Measurements from ENCODE around the gene MYO1B. TPM values are rescaled to one million over a fixed set of nuclear protein-coding genes. Genes with fewer than 3 reads are reported as not detected.
A peak's percentile ranks its signal among the peaks of the same experiment; 100 is the strongest.
"Not testable (repeated sequence)": the region's sequence is repeated elsewhere in the genome, so short reads cannot be mapped to it uniquely, and the experiment has no call there.

The MYO1B gene
- total RNA-seq, 6 donors from 2014 or later, result 112 to 311 (median 137) TPM

DNA sequence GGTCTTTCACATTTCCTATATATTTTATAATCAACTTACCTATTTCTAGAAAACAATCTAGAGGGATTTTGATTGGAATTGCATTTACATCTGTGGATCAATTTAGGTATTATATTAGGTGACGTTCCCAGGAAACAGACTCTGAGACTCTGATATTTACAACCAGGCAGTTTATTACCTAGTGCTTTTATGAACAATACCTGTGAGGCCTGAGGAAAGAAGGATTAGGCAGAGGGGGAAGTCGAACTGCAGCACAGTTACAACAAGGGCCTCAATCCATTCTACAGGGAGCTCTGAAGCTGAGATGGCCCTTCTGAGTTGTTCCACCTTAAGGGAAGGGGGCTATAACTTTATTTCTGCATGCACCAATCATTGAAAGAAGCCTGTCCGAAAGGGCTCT is 206.9 kb downstream of the MYO1B start:
- ATAC-seq (ENCODE audit: low FRiP score in 2 of 2) (no peak), DNase-seq (no peak)
- Histone ChIP-seq H3K4me3 (no peak overlapping the region), H3K36me3 (no peaks in the 10 kb centered on the region), H3K4me1 (no peaks in the 10 kb centered on the region), H3K27ac (no peak overlapping the region), H3K9me3 (no peaks in the 10 kb centered on the region), H3K27me3 (no peaks in the 10 kb centered on the region)
- no peak for TF ChIP-seq POLR2A (IDR thresholded peaks at IDR 0.05)
- TF ChIP-seq, protein P1, sequence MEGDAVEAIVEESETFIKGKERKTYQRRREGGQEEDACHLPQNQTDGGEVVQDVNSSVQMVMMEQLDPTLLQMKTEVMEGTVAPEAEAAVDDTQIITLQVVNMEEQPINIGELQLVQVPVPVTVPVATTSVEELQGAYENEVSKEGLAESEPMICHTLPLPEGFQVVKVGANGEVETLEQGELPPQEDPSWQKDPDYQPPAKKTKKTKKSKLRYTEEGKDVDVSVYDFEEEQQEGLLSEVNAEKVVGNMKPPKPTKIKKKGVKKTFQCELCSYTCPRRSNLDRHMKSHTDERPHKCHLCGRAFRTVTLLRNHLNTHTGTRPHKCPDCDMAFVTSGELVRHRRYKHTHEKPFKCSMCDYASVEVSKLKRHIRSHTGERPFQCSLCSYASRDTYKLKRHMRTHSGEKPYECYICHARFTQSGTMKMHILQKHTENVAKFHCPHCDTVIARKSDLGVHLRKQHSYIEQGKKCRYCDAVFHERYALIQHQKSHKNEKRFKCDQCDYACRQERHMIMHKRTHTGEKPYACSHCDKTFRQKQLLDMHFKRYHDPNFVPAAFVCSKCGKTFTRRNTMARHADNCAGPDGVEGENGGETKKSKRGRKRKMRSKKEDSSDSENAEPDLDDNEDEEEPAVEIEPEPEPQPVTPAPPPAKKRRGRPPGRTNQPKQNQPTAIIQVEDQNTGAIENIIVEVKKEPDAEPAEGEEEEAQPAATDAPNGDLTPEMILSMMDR (IDR thresholded peaks at IDR 0.05), result no peak
- 88% methylated on average over 3 of the region's 3 CpGs for WGBS, 2 donors

DNA sequence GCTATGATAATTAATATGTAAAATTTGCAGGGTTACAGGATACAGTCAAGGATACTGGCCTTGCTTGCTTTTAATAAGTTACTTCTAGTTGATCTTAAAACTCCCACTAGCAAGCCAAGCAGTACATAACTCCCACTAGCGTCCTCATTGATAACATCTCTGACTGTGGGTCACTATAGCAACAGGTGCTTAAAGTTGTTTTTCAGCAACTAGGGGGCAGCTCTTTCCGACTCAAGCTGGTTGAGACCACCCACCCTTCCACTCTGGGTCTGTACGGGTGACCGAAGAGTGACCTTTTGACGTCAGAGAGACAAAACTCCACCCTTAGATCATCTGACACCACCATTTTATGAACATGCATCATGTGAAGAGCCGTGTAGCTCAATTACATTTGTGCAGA is 208.6 kb downstream of the MYO1B start:
- Histone ChIP-seq H3K4me3 (no peak overlapping the region), H3K9me3 (no peaks in the 10 kb centered on the region), H3K36me3 (no peaks in the 10 kb centered on the region), H3K27me3 (no peaks in the 10 kb centered on the region), H3K27ac (no peak overlapping the region), H3K4me1 (no peaks in the 10 kb centered on the region)
- ATAC-seq (ENCODE audit: low FRiP score in 2 of 2) (no peak), DNase-seq (no peak)
- 89 to 90% methylated on average over 6 of the region's 6 CpGs for WGBS, 2 donors
- TF ChIP-seq POLR2AphosphoS5 (IDR thresholded peaks at IDR 0.05) (no peak), EP300 (IDR thresholded peaks at IDR 0.05) (no peak), POLR2A (IDR thresholded peaks at IDR 0.05) (no peak)
- TF ChIP-seq, protein P1 (IDR thresholded peaks at IDR 0.05), result no peak

DNA sequence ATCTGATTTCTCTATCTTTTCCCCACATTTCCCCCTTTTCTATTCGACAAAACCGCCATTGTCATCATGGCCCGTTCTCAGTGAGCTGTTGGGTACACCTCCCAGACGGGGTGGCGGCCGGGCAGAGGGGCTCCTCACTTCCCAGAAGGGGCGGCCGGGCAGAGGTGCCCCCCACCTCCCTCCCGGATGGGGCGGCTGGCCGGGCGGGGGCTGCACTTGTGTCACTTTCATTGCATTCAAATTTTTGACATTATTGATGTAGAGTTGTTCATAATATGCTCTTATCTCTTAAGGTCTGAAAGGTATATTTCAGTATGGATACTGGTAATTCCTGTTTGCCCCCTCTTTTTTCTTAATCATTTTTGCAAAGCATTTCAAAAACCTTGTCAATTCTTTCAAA is 211.3 kb downstream of the MYO1B start:
- 89% methylated on average over 9 of the region's 12 CpGs; no CpG with 5 or more reads in 1 of the 2 donors for WGBS, 2 donors
- not testable (repeated sequence) for ATAC-seq (ENCODE audit: low FRiP score in 2 of 2); H3K9me3 ChIP-seq; H3K27me3 ChIP-seq; H3K4me1 ChIP-seq; H3K36me3 ChIP-seq; H3K27ac ChIP-seq; H3K4me3 ChIP-seq
- DNase-seq, result peak in 1 of 2 donors; percentile 61

DNA sequence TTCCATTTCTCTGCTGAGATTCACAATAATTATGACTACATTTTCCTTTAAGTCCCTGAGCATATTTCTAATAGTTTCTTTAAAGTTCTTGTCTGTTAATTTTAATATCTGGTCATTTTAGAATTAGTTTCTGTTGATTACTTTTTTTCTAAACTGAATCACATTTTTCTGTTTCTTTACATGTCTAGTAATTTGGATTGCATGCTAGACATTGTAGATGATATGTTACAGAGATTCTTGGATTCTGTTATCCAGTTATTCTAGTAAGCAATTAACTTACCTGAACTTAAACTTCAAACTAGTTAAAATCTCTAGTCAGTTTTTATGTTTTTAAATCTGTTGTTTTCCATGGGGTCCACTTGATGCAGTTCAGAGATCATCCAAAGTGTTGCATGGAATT is 214.0 kb downstream of the MYO1B start:
- TF ChIP-seq POLR2A (IDR thresholded peaks at IDR 0.05), result no peak
- TF ChIP-seq POLR2AphosphoS5 (IDR thresholded peaks at IDR 0.05), result no peak
- no peak for TF ChIP-seq EP300 (IDR thresholded peaks at IDR 0.05)
- TF ChIP-seq, protein P1 (IDR thresholded peaks at IDR 0.05), result no peak
- ATAC-seq (ENCODE audit: low FRiP score in 2 of 2), result no peak
- Histone ChIP-seq H3K9me3 (no peaks in the 10 kb centered on the region), H3K27ac (no peak overlapping the region), H3K27me3 (no peaks in the 10 kb centered on the region), H3K36me3 (no peaks in the 10 kb centered on the region), H3K4me1 (no peaks in the 10 kb centered on the region), H3K4me3 (no peak overlapping the region)
- DNase-seq, result no peak

DNA sequence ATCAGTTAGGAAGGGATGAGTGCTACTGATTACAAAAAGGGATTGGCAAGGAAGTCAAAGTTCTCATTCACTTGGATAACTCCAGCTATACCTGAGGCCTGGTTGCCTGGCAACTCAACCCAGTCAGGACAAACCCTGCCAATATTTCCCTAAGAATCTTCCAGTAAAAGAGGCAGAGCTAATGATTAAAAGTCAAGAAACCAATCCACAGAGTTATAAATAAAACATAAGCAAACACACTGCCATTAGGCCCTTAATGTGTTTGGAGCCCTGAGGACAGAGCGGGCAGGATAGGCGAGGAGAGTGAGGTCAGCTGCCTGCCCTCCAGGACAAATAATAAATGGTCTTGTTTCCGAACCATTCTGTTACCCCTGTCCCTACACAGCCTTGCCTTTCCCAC is 217.2 kb downstream of the MYO1B start:
- Histone ChIP-seq H3K27me3 (no peaks in the 10 kb centered on the region), H3K36me3 (no peaks in the 10 kb centered on the region), H3K9me3 (no peaks in the 10 kb centered on the region), H3K4me1 (peaks cover 0 to 10% (median 2%) of the 10 kb centered on the region in 4 donors), H3K27ac (no peak overlapping the region), H3K4me3 (no peak overlapping the region)
- ATAC-seq (ENCODE audit: low FRiP score in 2 of 2) (peak in 1 of 2 donors; percentile 66), DNase-seq (peak in 1 of 2 donors; percentile 26)
- TF ChIP-seq POLR2AphosphoS5 (IDR thresholded peaks at IDR 0.05), result no peak
- WGBS, 2 donors, result 67 to 80% methylated on average over 3 of the region's 3 CpGs

DNA sequence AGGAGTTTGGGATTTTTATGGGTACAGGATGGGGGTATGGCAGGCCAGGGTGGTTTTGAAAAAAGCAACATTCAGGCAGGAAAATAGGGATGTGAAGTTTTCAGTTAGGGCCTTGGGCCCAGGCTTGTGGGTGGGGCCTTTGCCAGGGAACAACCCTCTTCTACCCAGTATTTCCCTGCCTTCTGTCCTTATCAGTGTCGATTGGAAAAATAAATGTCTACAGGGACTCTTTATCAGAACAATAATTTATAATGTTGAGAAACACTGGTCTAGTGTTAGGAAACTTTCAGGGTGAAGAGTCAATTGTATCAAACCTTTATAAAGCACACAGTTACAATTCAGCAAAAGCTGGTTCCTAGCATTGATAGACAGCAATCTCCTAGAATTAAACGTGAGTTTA is 218.6 kb downstream of the MYO1B start:
- H3K36me3 ChIP-seq, result no peaks in the 10 kb centered on the region
- H3K4me1 ChIP-seq, result peaks cover 0 to 10% (median 2%) of the 10 kb centered on the region in 4 donors
- H3K27ac ChIP-seq, result no peak overlapping the region

More for the DNA sequence above, 218.6 kb downstream of the MYO1B start:
- WGBS, 2 donors, result 60 to 71% methylated on average over 2 of the region's 2 CpGs
- Histone ChIP-seq H3K4me3 (no peak overlapping the region), H3K9me3 (no peaks in the 10 kb centered on the region), H3K27me3 (no peaks in the 10 kb centered on the region)
- no peak for DNase-seq
- no peak for ATAC-seq (ENCODE audit: low FRiP score in 2 of 2)
- TF ChIP-seq POLR2A (IDR thresholded peaks at IDR 0.05) (no peak), EP300 (IDR thresholded peaks at IDR 0.05) (no peak), POLR2AphosphoS5 (IDR thresholded peaks at IDR 0.05) (no peak)
- TF ChIP-seq, protein P1 (IDR thresholded peaks at IDR 0.05), result no peak

Measured in upper lobe of left lung (tissue), 6 donors.